Ishikawa (cell line): Measurements from ENCODE around the gene GJD4.

Experiments used
- CREB1 ChIP-seq: IDR thresholded peaks from 2 replicates; pipeline ENCODE4 v1.6.1; 2012; ENCODE audit warnings: low read depth
- EP300 ChIP-seq: IDR thresholded peaks from 2 replicates; pipeline ENCODE4 v1.6.1; 2012; ENCODE audit warnings: borderline replicate concordance
- MAX ChIP-seq: IDR thresholded peaks from 2 replicates; pipeline ENCODE4 v1.6.1; 2012
- NFIC ChIP-seq: IDR thresholded peaks from 2 replicates; pipeline ENCODE4 v1.6.1; 2012
- RAD21 ChIP-seq: IDR thresholded peaks from 2 replicates; pipeline ENCODE4 v1.6.1; 2012; ENCODE audit warnings: low read depth
- REST ChIP-seq: IDR thresholded peaks from 2 replicates; pipeline ENCODE4 v1.6.1; 2012; ENCODE audit warnings: low read depth, mild to moderate bottlenecking
- TAF1 ChIP-seq: IDR thresholded peaks from 2 replicates; pipeline ENCODE4 v1.6.1; 2012; ENCODE audit warnings: low read depth, mild to moderate bottlenecking
- TCF12 ChIP-seq: IDR thresholded peaks from 2 replicates; pipeline ENCODE4 v1.6.1; 2012; ENCODE audit warnings: low read depth
- TEAD4 ChIP-seq: IDR thresholded peaks from 2 replicates; pipeline ENCODE4 v1.6.1; 2012
- USF1 ChIP-seq: IDR thresholded peaks from 2 replicates; pipeline ENCODE4 v1.6.1; 2012
- YY1 ChIP-seq: IDR thresholded peaks from 2 replicates; pipeline ENCODE4 v1.6.1; 2012; ENCODE audit warnings: low read depth
- ZBTB7A ChIP-seq: IDR thresholded peaks from 2 replicates; pipeline ENCODE4 v1.6.1; 2012; ENCODE audit warnings: low read depth

Gene GJD4

GRCh38 chr10:35640951-35641675, 36.0 kb downstream of the GJD4 start:
- TF ChIP-seq MAX = peak; percentile 98
- no peak for TF ChIP-seq TAF1
- no peak for TF ChIP-seq RAD21
- TF ChIP-seq CREB1 = no peak
- TF ChIP-seq TEAD4 = no peak
- TF ChIP-seq NFIC = no peak
- no peak for TF ChIP-seq REST
- TF ChIP-seq ZBTB7A = no peak

GRCh38 chr10:35641676-35642034, 36.5 kb downstream of the GJD4 start:
- TF ChIP-seq NFIC = no peak
- TF ChIP-seq USF1 = no peak
- no peak for TF ChIP-seq REST

GRCh38 chr10:35642035-35642792, 37.1 kb downstream of the GJD4 start, which contains the start of gene FZD8:
Gene FZD8, minus strand, starts transcription at chr10:35642296. Its CDS starts 867 bp downstream, at chr10:35641429.
- peak; percentile 65 for TF ChIP-seq MAX
- no peak for TF ChIP-seq YY1
- TF ChIP-seq NFIC = no peak
- peak; percentile 39; the same call in 1 of the 2 replicates for TF ChIP-seq EP300
- TF ChIP-seq TAF1 = peak; percentile 52
- no peak for TF ChIP-seq TEAD4

GRCh38 chr10:35642793-35643114, 37.6 kb downstream of the GJD4 start:
- TF ChIP-seq RAD21 (no peak), REST (no peak), TCF12 (no peak), EP300 (no peak), TAF1 (no peak), ZBTB7A (no peak), CREB1 (no peak), MAX (no peak), TEAD4 (no peak)

GRCh38 chr10:35643151-35644049, 38.3 kb downstream of the GJD4 start:
- TF ChIP-seq MAX (peak; percentile 34), USF1 (no peak), CREB1 (no peak), NFIC (0 out of 2 replicates have a peak, but pooled peaks have one; percentile 8)
